ENCODE measurements around the gene ATP5ME.

Gene ATP5ME

DNA sequence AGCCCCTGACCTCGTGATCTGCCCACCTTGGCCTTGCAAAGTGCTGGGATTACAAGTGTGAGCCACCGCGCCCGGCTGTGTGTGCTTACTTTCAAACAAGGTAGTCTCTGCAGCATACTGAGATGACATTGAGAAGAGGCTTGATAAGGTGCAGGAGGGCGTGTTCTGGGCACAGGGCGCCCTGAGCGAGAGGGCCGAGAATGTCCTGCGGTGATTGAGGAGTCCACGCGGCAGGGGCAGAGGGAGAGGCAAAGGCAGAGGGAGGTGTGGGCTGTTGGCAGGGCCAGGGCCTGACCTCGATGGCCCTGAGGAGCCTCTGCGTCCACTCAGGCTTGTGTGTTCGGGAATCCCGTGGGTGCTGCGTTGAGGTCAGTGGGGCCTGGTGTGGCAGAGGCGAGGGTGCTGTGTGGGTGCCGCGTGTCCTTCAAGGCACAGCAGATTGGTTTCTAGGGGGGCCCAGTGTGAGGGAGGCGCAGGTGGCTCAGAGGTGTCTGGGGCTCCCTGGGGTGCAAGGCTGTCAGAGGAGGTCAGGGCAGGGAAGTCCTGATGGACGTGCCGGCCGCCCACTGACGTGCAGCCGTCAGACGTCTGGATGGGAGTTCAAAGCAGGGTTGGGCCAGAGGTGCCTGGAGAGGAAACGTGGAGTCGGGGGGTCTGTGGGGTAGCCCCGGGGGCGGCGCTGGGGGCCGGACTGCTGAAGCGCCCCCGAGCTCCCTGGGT is 43.7 kb upstream of the ATP5ME start:
- DNase-seq (ENCODE audit: low read depth) = no peak
- no peak overlapping the region for H3K4me3 ChIP-seq (ENCODE audit: low read length)
- TF ChIP-seq, protein P1, sequence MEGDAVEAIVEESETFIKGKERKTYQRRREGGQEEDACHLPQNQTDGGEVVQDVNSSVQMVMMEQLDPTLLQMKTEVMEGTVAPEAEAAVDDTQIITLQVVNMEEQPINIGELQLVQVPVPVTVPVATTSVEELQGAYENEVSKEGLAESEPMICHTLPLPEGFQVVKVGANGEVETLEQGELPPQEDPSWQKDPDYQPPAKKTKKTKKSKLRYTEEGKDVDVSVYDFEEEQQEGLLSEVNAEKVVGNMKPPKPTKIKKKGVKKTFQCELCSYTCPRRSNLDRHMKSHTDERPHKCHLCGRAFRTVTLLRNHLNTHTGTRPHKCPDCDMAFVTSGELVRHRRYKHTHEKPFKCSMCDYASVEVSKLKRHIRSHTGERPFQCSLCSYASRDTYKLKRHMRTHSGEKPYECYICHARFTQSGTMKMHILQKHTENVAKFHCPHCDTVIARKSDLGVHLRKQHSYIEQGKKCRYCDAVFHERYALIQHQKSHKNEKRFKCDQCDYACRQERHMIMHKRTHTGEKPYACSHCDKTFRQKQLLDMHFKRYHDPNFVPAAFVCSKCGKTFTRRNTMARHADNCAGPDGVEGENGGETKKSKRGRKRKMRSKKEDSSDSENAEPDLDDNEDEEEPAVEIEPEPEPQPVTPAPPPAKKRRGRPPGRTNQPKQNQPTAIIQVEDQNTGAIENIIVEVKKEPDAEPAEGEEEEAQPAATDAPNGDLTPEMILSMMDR (conservative IDR thresholded peaks at IDR 0.05; ENCODE audit: low read depth, low read length) = no peak

DNA sequence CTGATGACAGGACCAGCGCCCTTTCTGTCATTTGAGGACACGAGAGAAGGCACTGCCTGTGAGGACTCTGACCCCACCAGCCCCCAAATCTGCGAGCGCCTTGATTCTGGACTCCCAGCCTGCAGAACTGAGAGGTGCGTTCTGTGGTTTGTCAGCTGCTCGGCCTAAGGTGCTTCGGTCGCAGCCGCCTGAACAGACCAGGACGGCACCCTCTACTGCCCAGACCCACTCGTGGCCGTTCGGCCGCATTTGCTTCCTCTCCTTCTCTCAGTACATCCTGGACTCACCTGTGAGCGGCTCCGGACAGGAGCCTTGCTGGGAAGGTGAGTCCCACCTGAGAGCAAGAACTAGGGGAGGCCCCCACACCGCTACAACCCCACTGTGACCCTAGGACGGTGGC is 40.0 kb upstream of the ATP5ME start:
- H3K4me3 ChIP-seq (ENCODE audit: low read length) = no peak overlapping the region
- TF ChIP-seq, protein P1 (conservative IDR thresholded peaks at IDR 0.05; ENCODE audit: low read depth, low read length) = no peak
- DNase-seq (ENCODE audit: low read depth) = no peak

DNA sequence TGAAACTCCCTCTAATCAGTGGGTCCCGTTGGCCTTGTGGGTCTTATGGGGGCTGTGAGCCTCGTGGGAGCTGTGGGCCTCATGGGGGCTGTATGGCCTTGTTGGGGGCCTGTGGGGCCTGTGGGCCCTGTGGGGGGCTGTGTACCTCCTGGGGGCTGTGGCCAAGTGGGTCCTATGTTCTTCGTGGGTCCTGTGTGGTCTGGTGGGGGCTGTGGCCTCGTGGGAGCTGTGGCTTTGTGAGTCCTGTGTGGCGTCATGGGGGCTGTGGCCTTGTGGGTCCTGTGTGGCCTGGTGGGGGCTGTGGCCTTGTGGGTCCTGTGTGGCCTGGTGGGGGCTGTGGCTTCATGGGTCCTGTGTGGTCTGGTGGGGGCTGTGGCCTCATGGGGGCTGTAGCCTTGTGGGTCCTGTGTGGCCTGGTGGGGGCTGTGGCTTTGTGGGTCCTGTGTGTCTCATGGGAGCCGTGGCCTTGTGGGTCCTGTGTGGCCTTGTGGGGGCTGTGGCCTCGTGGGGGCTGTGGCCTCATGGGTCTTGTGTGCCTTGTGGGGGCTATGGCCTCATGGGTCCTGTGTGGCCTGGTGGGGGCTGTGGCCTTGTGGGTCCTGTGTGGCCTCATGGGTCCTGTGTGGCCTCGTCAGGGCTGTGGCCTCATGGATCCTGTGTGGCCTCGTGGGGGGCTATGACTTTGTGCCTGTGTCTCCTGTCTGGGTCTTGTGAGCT is 39.0 kb upstream of the ATP5ME start:
- DNase-seq (ENCODE audit: low read depth) = no peak
- no peak overlapping the region for H3K4me3 ChIP-seq (ENCODE audit: low read length)
- TF ChIP-seq, protein P1 (conservative IDR thresholded peaks at IDR 0.05; ENCODE audit: low read depth, low read length) = no peak

DNA sequence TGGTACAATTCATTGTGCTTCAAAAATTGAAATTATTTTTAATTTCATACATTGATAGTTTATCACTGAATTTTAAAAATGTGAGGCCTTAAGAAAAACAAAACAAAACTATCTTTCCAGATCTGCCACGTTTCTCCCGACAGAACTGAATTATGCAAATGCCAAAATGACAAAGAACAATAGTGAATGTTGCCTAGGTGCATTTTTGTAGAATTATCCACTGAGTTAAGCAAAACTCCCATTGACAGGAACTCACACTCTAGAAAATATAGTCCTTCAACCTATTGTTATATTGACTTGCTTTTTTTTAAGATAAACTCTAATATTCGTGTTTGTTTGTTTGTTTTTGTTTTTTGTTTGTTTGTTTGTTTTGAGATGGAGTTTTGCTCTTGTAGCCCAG is 38.0 kb upstream of the ATP5ME start:
- no peak for DNase-seq (ENCODE audit: low read depth)
- H3K4me3 ChIP-seq (ENCODE audit: low read length) = no peak overlapping the region
- TF ChIP-seq, protein P1 (conservative IDR thresholded peaks at IDR 0.05; ENCODE audit: low read depth, low read length) = no peak

DNA sequence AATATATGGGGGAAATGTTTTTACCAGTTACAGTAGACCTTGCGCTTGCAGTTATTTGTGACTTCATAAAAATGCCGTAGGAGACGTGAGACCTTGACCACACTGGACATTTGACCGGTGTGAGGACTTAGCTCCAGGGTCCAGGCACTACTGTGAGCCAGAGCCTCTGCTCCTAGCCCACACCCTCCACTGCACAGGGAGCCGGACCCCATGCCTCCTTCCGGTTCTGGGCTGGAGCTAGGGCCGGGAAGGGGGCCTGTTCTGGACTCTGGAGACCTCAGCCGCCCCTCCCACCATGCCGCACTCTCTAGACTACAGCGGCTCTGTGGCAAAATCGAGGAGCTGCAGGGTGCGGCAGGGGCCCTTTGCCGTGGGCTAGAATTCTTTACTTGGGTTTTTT is 36.8 kb upstream of the ATP5ME start:
- DNase-seq (ENCODE audit: low read depth) = no peak
- H3K4me3 ChIP-seq (ENCODE audit: low read length) = no peak overlapping the region
- TF ChIP-seq, protein P1 (conservative IDR thresholded peaks at IDR 0.05; ENCODE audit: low read depth, low read length) = no peak

GRCh38 chr4:710116-710515 is 36.0 kb upstream of the ATP5ME start:
- H3K4me3 ChIP-seq (ENCODE audit: low read length) = no peak overlapping the region
- DNase-seq (ENCODE audit: low read depth) = no peak
- TF ChIP-seq, protein P1 (conservative IDR thresholded peaks at IDR 0.05; ENCODE audit: low read depth, low read length) = no peak

DNA sequence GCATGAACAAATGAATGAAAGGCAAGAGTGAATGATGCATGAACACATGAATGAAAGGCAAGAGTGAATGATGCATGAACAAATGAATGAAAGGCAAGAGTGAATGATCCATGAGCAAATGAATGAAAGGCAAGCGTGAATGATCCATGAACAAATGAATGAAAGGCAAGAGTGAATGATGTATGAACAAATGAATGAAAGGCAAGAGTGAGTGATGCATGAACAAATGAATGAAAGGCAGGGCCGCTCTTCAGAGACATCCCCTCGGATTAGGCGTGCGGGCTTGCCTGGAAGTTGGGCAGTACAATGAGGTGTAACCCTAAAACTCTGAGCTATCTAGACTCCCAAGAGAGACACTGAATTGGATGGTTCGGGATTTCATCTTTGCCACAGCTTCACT is 35.3 kb upstream of the ATP5ME start:
- no peak for DNase-seq (ENCODE audit: low read depth)
- no peak overlapping the region for H3K4me3 ChIP-seq (ENCODE audit: low read length)
- TF ChIP-seq, protein P1 (conservative IDR thresholded peaks at IDR 0.05; ENCODE audit: low read depth, low read length) = no peak
